Spleen (tissue), 13 donors: Measurements from ENCODE around the gene OARD1. TPM values are rescaled to one million over a fixed set of nuclear protein-coding genes. Genes with fewer than 3 reads are reported as not detected.
A peak's percentile ranks its signal among the peaks of the same experiment; 100 is the strongest.
"Not testable (repeated sequence)": the region's sequence is repeated elsewhere in the genome, so short reads cannot be mapped to it uniquely, and the experiment has no call there.

Experiments
- DNase-seq: peaks from one replicate; pipeline ENCODE4 v3.0.0-alpha.2; 2020
- H3K27ac ChIP-seq, 8 donors: fragments of 200-600 bp; sonication (generic) in 7 of 8; 1 replicate in 4 of 8; 2 replicates in 4 of 8; pipeline versions ENCODE4 v1.5.0 to v1.8.0; 2016 to 2021; ENCODE audit warnings: inconsistent platforms in 4 of 8, mild to moderate bottlenecking in 4 of 8, moderate library complexity in 1 of 8
- H3K27me3 ChIP-seq, 7 donors: fragments of 200-600 bp; sonication (generic) in 6 of 7; replicated peaks in 1 of 7; 1 replicate in 4 of 7; 2 replicates in 3 of 7; pipeline versions ENCODE4 v1.5.0 to v1.8.0; 2016 to 2021; ENCODE audit warnings: inconsistent platforms in 3 of 7, mild to moderate bottlenecking in 1 of 7
- H3K36me3 ChIP-seq, 6 donors: fragments of 200-600 bp; sonication (generic) in 5 of 6; 1 replicate in 4 of 6; 2 replicates in 2 of 6; pipeline versions ENCODE4 v1.5.0 to v1.8.0; 2016 to 2021; ENCODE audit warnings: inconsistent platforms in 2 of 6
- H3K4me1 ChIP-seq, 6 donors: fragments of 200-600 bp; sonication (generic) in 5 of 6; 1 replicate in 3 of 6; 2 replicates in 3 of 6; pipeline versions ENCODE4 v1.5.0 to v1.8.0; 2016 to 2021; ENCODE audit warnings: inconsistent platforms in 3 of 6
- H3K4me3 ChIP-seq, 8 donors: fragments of 200-600 bp; sonication (generic) in 7 of 8; 1 replicate in 4 of 8; 2 replicates in 4 of 8; pipeline versions ENCODE4 v1.5.0 to v1.8.0; 2016 to 2021; ENCODE audit warnings: inconsistent platforms in 4 of 8, mild to moderate bottlenecking in 4 of 8, moderate library complexity in 2 of 8
- H3K9me3 ChIP-seq, 8 donors: fragments of 200-600 bp; sonication (generic) in 7 of 8; 1 replicate in 4 of 8; 2 replicates in 4 of 8; pipeline versions ENCODE4 v1.5.0 to v1.8.0; 2016 to 2021; ENCODE audit warnings: inconsistent platforms in 4 of 8
- POLR2A ChIP-seq, 3 donors: fragments of 450-650 bp; IDR thresholded peaks; one replicate each; pipeline ENCODE4 v1.5.1; 2017; ENCODE audit warnings: antibody characterized with exemption in 3 of 3, mild to moderate bottlenecking in 1 of 3
- POLR2AphosphoS5 ChIP-seq, 3 donors: sonication (generic); formaldehyde crosslinking; IDR thresholded peaks; one replicate each; pipeline ENCODE4 v1.5.1; 2017; ENCODE audit warnings: antibody characterized with exemption in 3 of 3
- WGBS, 5 donors: extraction: QIAGEN DNeasy Blood & Tissue Kit in 3 of 5; methylation state at CpG; one replicate each; pipeline versions ENCODE4 v1.1.5 to v1.1.7; 2013 to 2018; 5-methylcytosine and 5-hydroxymethylcytosine counted together
- intact Hi-C: fragments of 100-400 bp; cut with DNase I; formaldehyde crosslinking; loops from one replicate; pipeline ENCODE4 v1.15.0; 2023; ENCODE audit warnings: low total_unique reads
- long read RNA-seq, 2 donors: transcript quantifications; one replicate each; lab custom pipeline, GENCODE V29; 2026
- polyA plus RNA-seq, 3 donors: library from polyadenylated mRNA; stranded (reverse); fragments of 200-250 nt; gene quantifications; one replicate each; pipeline ENCODE4 v1.2.1, GENCODE V29; 2013
- total RNA-seq, 7 donors: library from RNA; depleted of rRNA in 3 of 7; stranded (reverse); fragments of >200 nt in 3 of 7; fragmentation: NEBNext Ultra II Directional in 4 of 7; extraction: Animal tissue kit (Norgen Biotek cat#: 25700) in 4 of 7; gene quantifications; one replicate each; pipeline versions ENCODE4 v1.1.0 to v1.2.1, GENCODE V29; 2016 to 2021
- TF ChIP-seq, protein P1 (sequence below), 11 experiments: fragments of 200-600 bp in 7 of 11; fragments of 450-650 bp in 4 of 11; sonication (generic) in 4 of 11; IDR thresholded peaks in 8 of 11; conservative IDR thresholded peaks in 3 of 11; 1 replicate in 7 of 11; 2 replicates in 4 of 11; pipeline versions ENCODE4 v1.4.0 to v1.8.0; 2016 to 2021; ENCODE audit warnings: antibody characterized with exemption in 11 of 11, inconsistent platforms in 4 of 11, mild to moderate bottlenecking in 1 of 11
- donor health status: healthy with polysubstance abuse.
- donor health status: DM: no; HTN: no; CAD: no; lungs with moderate emphysema.
- donor health status: DM: no; HTN: no; CAD: no.
- donor health status: Bipolar disorder and iron deficiency.
- donor health status: healthy.
- donor health status: DM: no; HTN: no; CAD: no.
- donor health status: DM: yes; HTN: yes; CAD: no.

The OARD1 gene, protein sequence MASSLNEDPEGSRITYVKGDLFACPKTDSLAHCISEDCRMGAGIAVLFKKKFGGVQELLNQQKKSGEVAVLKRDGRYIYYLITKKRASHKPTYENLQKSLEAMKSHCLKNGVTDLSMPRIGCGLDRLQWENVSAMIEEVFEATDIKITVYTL
- total RNA-seq: 10 to 100 TPM; 20.7 to 41.3 (median 31.1) TPM
- polyA plus RNA-seq: 10 to 100 TPM; 28.5 to 41.4 (median 38.8) TPM
- long read RNA-seq, donor 1, partial matches to known transcripts: 0 of 9 reads
- long read RNA-seq, donor 1, other reads (novel, unspliced or antisense): 0 of 9 reads
- long read RNA-seq, donor 2, transcript OARD1-202 (6 exons, 1,337 nt): major isoform, 6 of 11 reads
- long read RNA-seq, donor 2, partial matches to known transcripts: 0 of 11 reads
- long read RNA-seq, donor 2, other reads (novel, unspliced or antisense): 0 of 11 reads

- peak; percentile 100 for DNase-seq
- TF ChIP-seq POLR2AphosphoS5 (IDR thresholded peaks at IDR 0.05): peak; percentile 90 to 92 (median 90)
- TF ChIP-seq, protein P1, sequence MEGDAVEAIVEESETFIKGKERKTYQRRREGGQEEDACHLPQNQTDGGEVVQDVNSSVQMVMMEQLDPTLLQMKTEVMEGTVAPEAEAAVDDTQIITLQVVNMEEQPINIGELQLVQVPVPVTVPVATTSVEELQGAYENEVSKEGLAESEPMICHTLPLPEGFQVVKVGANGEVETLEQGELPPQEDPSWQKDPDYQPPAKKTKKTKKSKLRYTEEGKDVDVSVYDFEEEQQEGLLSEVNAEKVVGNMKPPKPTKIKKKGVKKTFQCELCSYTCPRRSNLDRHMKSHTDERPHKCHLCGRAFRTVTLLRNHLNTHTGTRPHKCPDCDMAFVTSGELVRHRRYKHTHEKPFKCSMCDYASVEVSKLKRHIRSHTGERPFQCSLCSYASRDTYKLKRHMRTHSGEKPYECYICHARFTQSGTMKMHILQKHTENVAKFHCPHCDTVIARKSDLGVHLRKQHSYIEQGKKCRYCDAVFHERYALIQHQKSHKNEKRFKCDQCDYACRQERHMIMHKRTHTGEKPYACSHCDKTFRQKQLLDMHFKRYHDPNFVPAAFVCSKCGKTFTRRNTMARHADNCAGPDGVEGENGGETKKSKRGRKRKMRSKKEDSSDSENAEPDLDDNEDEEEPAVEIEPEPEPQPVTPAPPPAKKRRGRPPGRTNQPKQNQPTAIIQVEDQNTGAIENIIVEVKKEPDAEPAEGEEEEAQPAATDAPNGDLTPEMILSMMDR (IDR thresholded peaks at IDR 0.05 in 8 of 11, conservative IDR thresholded peaks at IDR 0.05 in 3 of 11): peak in 2 of 11 experiments; percentile 41 to 59
- TF ChIP-seq POLR2A (IDR thresholded peaks at IDR 0.05): peak in 1 of 3 donors; percentile 76
- WGBS, 5 donors: 0 to 1% (median 1%) methylated on average over 40 to 63 of the region's 63 CpGs
- intact Hi-C loops: no loop called here
- Histone ChIP-seq H3K27ac (peak within 1 kb of the TSS; percentile 91 to 100 (median 99)), H3K9me3 (no peaks in the 10 kb centered on the region), H3K4me3 (peak within 1 kb of the TSS; percentile 71 to 94 (median 86)), H3K27me3 (no peaks in the 10 kb centered on the region), H3K36me3 (peaks cover 0 to 36% (median 27%) of the 10 kb centered on the region in 6 donors), H3K4me1 (peaks cover 32 to 54% (median 40%) of the 10 kb centered on the region in 6 donors)
Measured at GRCh38 chr6:41071923-41072835, at the start of gene OARD1. Gene OARD1, minus strand, starts transcription at chr6:41072356. Its CDS starts 722 bp downstream, at chr6:41071634.

DNA sequence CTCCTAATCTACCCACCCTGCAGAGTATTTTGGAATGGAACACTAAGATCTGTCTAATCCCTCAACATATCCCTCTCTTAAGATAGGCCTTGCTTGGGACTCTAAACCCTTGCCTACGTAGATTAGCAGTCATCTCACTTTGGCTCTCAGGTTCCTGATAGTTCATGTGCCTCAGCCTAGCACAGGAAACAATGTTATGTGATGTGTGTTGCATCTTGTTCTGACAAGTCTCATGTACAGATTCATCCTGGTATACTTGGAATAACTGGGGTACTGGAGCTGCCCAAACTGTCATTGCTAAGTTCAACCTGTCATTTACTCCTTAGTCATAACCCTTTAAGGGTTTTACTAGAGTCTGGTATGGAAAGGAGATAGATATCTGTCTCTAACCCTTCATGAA, 47.9 kb upstream of the OARD1 start:
- peaks cover 0 to 64% (median 5%) of the 10 kb centered on the region in 6 donors for H3K36me3 ChIP-seq
- H3K4me1 ChIP-seq: no peaks in the 10 kb centered on the region
- WGBS, 5 donors: 88 to 100% (median 96%) methylated on average over 1 of the region's 1 CpG
- intact Hi-C loops: no loop called here
- H3K9me3 ChIP-seq: no peaks in the 10 kb centered on the region
- no peak overlapping the region for H3K4me3 ChIP-seq
- TF ChIP-seq, protein P1 (IDR thresholded peaks at IDR 0.05 in 8 of 11, conservative IDR thresholded peaks at IDR 0.05 in 3 of 11): no peak
- TF ChIP-seq POLR2A (IDR thresholded peaks at IDR 0.05) (no peak), POLR2AphosphoS5 (IDR thresholded peaks at IDR 0.05) (no peak)
- no peak overlapping the region for H3K27ac ChIP-seq
- no peaks in the 10 kb centered on the region for H3K27me3 ChIP-seq
- DNase-seq: no peak

- TF ChIP-seq POLR2A (IDR thresholded peaks at IDR 0.05) (no peak), POLR2AphosphoS5 (IDR thresholded peaks at IDR 0.05) (no peak)
- TF ChIP-seq, protein P1 (IDR thresholded peaks at IDR 0.05 in 8 of 11, conservative IDR thresholded peaks at IDR 0.05 in 3 of 11): no peak
- Histone ChIP-seq H3K4me1 (no peaks in the 10 kb centered on the region), H3K36me3 (peaks cover 0 to 58% (median 5%) of the 10 kb centered on the region in 6 donors), H3K9me3 (no peaks in the 10 kb centered on the region), H3K27ac (no peak overlapping the region), H3K27me3 (no peaks in the 10 kb centered on the region), H3K4me3 (no peak overlapping the region)
- 45 to 65% (median 55%) methylated on average over 1 of the region's 1 CpG for WGBS, 5 donors
- intact Hi-C loops: no loop called here
- no peak for DNase-seq
Measured at GRCh38 chr6:41119508-41119907, 47.4 kb upstream of the OARD1 start.

GRCh38 chr6:41115027-41115426, 42.9 kb upstream of the OARD1 start:
- H3K4me1 ChIP-seq, intact Hi-C loops, H3K27ac ChIP-seq, H3K4me3 ChIP-seq, DNase-seq, H3K9me3 ChIP-seq, H3K27me3 ChIP-seq: not testable (repeated sequence)
- WGBS, 5 donors: 94 to 100% (median 96%) methylated on average over 2 of the region's 2 CpGs
- H3K36me3 ChIP-seq: peaks cover 0 to 34% (median 0%) of the 10 kb centered on the region in 6 donors
